SHP77 (cell line): ENCODE results near the gene LPGAT1.

Experiments
- DNase-seq, 2 experiments: peaks; one replicate each; lab custom pipeline; 2025; lab: John Stamatoyannopoulos, UW

The LPGAT1 gene

DNA sequence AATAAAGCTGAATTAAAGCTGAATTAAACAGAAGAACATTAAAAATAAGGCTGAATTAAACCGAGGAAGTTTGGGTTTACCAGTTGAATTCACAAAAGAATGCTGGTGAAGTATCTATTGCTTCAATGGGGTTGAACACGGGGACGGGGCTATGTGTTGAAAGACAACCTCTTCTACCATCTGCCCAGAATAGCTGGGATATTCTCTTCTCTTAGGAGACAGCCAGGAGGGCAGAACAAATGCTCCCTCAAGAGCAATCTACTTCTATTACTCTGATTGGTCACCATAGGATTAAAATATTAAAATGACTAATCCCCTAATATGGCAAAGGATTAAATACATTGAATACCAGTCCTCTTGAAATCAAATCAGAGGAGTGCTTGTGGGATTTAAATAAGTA is 68.4 kb downstream of the LPGAT1 start:
- DNase-seq = no peak

DNA sequence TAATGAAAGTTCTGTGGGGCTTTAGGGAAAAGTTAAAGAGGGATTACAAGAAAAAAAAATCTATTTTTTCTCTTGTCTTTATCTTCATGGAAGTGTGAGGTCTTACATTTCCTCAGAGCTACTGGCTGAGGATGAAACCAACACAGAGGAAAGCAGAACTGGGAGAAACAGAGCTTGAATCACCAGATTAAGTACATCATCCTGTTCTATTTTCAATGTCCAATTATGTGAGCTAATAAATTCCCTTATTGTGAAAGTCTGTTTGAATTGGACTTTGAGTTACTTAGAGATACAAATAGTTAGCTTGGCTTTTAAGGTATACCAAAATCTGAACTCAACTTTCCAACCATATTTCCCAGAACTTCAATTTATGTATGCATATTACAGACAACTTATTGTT is 69.2 kb downstream of the LPGAT1 start:
- DNase-seq = no peak

DNA sequence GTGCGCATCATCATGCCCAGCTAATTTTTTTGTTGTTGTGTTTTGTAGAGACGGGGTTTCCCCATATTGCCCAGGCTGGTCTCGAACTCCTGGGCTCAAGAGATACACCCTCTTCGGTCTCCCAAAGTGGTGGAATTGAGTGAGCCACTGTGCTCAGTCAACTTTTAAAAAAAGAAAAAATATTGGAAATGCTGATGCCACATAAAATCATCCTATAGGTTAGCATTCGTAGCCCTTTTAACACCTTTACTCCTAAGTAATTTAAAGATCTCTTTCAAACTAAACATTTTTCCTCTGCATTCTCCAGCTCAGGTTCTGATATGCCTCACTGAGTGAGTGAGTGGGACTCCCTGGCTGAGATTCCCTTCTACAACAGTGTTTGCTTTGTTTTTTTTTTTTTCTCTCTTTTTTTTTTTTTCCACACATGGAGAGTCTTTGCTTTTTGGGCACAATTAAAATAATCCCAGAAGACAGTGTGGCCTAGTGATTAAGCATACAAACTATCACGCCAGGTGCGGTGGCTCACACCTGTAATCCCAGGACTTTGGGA is 74.0 kb downstream of the LPGAT1 start:
- DNase-seq = no peak

- DNase-seq = no peak
Observed at GRCh38 chr1:211753649-211754251, 76.8 kb downstream of the LPGAT1 start.

- DNase-seq = no peak
Observed at GRCh38 chr1:211752951-211753486, 77.5 kb downstream of the LPGAT1 start.

GRCh38 chr1:211752317-211752716 is 78.2 kb downstream of the LPGAT1 start:
- no peak for DNase-seq

- no peak for DNase-seq
Observed at GRCh38 chr1:211751438-211751837, 79.1 kb downstream of the LPGAT1 start.

GRCh38 chr1:211750599-211750998 is 80.0 kb downstream of the LPGAT1 start:
- DNase-seq = no peak

DNA sequence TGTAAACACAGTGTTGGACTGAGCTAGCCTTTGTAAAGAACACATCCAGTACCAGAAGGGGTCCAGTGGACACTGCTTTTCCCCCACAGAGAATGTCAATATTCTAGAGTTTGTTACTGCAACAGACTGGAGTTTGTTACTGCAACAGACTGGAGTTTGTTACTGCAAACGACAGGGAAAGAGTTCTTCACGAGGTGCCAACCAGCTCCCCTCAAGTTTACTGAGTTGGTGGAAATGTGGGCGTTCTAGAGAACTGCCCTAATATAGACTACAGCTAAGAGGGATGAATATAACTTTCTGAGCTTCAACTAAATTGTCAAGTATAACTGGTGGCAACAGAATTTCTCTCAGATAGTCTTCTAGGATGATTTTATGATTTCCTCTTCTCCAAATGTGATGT is 81.3 kb downstream of the LPGAT1 start:
- no peak for DNase-seq

- no peak for DNase-seq
Observed at GRCh38 chr1:211748810-211749209, 81.8 kb downstream of the LPGAT1 start.

DNA sequence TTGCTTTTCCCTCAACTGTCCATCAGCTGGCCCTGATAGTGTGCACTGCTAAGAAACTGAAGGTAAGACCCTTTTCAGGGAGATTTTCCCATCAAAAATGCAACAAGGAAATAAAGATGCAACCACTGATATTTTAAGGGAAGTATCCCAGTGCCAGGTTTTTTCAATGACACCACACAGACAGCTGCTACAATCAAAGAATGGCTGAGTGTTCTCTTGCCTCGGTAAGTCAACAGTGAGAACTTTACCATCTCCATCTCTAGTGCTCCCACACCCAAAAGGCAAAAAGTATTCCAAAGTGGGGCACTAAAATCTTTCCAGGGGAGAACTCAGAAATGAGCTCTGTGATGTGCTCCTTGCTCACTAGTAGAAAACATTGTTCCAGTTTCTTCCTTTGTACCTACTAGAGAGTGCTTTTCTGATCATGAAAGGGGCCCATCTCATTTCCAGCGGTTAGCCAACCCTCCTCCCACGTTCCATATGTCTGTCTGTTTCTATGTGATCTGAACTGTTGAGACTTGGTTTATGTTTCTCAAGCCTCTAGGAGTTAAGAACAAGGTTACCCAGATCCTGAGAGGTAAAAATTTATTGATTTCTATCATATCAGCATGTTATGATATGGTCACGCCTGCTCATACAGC is 87.6 kb downstream of the LPGAT1 start:
- DNase-seq = no peak

GRCh38 chr1:211742272-211742671 is 88.3 kb downstream of the LPGAT1 start:
- DNase-seq = no peak

DNA sequence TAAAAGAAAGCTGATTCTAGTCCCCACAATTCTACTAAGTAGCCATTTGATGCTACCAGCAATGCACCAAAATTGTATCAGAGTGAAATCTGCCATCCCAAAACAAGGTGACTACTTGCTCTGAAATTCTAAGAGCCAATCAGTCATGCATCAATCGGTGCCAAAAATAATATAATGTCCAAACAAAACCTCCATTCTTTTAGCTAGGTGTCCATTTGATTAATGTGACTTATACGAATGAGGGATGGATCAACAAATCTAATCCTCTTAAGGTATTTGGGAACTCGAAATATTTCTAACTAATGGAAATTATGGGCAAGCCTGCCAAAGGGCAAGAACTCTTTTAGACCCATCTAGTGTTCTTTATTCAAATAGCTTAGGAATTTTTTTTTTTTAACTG is 88.8 kb downstream of the LPGAT1 start:
- peak in 1 of 2 experiments; percentile 14 for DNase-seq

GRCh38 chr1:211741116-211741515 is 89.4 kb downstream of the LPGAT1 start:
- no peak for DNase-seq

GRCh38 chr1:211739671-211740411 is 90.7 kb downstream of the LPGAT1 start:
- no peak for DNase-seq

GRCh38 chr1:211738691-211739301 is 91.8 kb downstream of the LPGAT1 start:
- no peak for DNase-seq

DNA sequence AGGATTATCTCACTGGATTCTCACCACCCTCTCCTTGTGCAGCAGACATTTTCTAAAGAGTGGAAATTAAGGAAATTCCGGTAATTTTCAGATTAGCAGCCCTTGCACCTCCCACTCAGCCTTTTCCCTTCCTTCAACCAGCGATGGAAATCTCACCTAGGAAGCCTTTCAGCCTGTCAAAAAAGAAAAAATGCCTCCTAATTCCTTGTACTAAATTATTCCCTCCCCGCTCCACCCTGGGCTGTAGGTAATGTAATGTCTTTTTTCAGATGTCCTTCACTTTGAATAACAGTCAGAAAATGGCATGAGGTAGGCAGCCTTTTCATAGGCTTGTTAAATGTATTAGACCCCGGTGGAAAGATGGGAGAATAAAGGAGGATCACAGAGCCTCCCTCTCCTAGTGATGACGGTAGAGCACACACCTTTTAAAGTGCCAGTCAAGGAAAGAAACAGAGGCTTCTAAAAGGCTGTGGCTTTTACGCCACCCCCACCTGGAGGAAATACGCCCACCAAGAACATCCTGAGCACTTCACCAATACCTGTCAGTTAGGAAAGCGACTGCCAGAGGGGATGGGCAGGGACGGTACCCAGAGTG is 92.4 kb downstream of the LPGAT1 start:
- DNase-seq = no peak

DNA sequence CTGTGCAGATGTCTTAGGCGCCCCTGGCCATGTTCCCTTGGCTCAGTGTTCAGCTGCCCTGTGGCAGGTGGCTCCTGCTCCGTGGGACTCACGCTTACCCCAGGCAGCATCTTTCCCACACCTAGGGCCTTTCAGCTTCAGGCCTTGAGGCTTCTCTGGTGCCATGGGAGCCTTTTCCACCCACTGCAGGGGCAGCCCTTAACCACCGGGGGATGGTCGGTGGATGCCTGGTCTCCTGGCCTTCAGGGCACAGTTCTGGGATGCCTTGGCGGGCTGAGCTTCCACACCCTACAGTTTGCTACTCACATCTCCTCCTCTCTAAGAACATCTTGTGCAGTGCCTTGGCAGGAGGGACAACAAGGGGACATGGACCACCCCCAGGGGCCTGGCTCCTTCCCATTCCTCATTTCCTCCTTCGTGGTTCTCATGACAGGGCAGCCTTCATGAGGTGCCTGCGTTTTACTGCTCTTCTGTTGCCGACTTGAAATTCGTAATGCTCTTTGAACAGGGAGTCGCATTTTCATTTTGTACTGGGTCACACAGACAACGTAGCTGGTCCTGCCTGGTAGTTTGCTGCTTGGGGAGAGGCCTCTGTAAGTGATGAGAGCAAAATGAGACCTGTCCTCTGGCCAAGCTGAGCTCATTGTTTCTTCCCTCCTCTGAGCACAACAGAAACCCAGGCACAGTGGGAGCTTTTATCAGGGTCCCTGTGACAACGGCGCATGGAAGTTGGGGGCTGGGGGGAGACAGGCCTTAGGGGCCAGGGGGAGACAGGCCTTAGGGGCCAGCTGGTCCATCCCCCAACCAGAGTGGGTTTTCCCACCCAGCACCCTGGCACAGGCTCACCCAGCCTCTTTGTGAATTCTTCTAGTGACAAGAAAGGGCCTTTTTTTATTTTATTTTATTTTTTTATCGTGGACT is 93.2 kb downstream of the LPGAT1 start:
- DNase-seq = peak in 1 of 2 experiments; percentile 14

DNA sequence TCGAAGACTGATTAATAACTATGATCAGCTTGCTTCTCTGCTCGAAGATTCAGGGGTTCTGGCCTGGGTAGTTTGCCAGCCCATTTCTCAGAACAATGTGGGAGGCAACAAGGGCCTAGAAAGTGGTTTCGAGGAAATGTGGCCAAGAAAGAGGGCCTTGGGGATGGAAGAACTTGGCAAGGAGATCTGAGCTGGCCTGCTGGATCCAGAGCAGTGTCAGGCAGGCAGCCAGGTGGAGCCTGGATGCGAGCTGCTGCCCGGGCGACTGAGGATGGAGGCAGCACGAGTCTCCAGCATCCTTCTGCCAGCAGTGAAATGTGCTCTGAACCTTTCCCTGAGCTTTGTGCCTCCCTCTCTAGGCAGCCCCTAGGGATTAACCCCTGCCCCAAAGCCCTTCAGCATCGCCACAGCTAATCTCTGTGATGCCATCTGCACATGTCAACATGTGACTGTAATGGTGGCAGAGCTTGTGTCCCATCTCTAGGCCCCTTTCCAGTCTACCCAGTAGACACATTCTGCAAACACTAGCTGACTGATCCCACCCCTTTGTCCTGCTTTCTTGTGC is 94.1 kb downstream of the LPGAT1 start:
- no peak for DNase-seq
